DOHH2 (cell line): ENCODE results near the gene PHLDB2.

Experiments used
- H3F3A ChIP-seq: fragments of 200-600 bp; sonication (generic), shearing (Covaris generic); 2 replicates; pipeline ENCODE4 v1.6.0; 2016; ENCODE audit warnings: antibody characterized with exemption, mild to moderate bottlenecking; ENCODE audit not compliant: control insufficient read depth, insufficient read depth
- H3K27ac ChIP-seq: fragments of 200-600 bp; sonication (generic); 2 replicates; pipeline ENCODE4 v1.5.1; 2014; ENCODE audit warnings: low read depth, mild to moderate bottlenecking, low read length, moderate library complexity
- H3K27me3 ChIP-seq: fragments of 200-600 bp; sonication (generic); 2 replicates; pipeline ENCODE4 v1.6.1; 2014; ENCODE audit warnings: mild to moderate bottlenecking, low read length, mixed read lengths; ENCODE audit not compliant: control insufficient read depth
- H3K36me3 ChIP-seq: fragments of 200-600 bp; sonication (generic); 2 replicates; pipeline ENCODE4 v1.6.1; 2014; ENCODE audit warnings: mild to moderate bottlenecking, low read length, moderate library complexity, mixed read lengths; ENCODE audit not compliant: control insufficient read depth
- H3K4me1 ChIP-seq: fragments of 200-600 bp; sonication (generic); 2 replicates; pipeline ENCODE4 v1.6.1; 2014; ENCODE audit warnings: mild to moderate bottlenecking, low read length, mixed read lengths; ENCODE audit not compliant: control insufficient read depth
- H3K4me2 ChIP-seq: fragments of 200-600 bp; sonication (generic); 2 replicates; pipeline ENCODE4 v1.6.0; 2014; ENCODE audit warnings: mild to moderate bottlenecking, low read length, moderate library complexity
- H3K4me3 ChIP-seq: fragments of 200-600 bp; sonication (generic); 2 replicates; pipeline ENCODE4 v1.5.1; 2014; ENCODE audit warnings: mild to moderate bottlenecking, low read length, mixed read lengths
- H3K79me2 ChIP-seq: fragments of 200-600 bp; sonication (generic); 2 replicates; pipeline ENCODE4 v1.6.1; 2014; ENCODE audit warnings: mild to moderate bottlenecking, low read length, mixed read lengths; ENCODE audit not compliant: control insufficient read depth
- H3K9me2 ChIP-seq: fragments of 200-600 bp; sonication (generic); replicated peaks from 2 replicates; pipeline ENCODE4 v1.6.1; 2014; ENCODE audit warnings: mild to moderate bottlenecking, low read length, mixed read lengths; ENCODE audit not compliant: control insufficient read depth
- H3K9me3 ChIP-seq: fragments of 200-600 bp; sonication (generic); 2 replicates; pipeline ENCODE4 v1.6.1; 2014; ENCODE audit warnings: antibody characterized with exemption, low read length, mixed read lengths; ENCODE audit not compliant: control insufficient read depth, insufficient read depth
- H4K20me1 ChIP-seq: fragments of 200-600 bp; sonication (generic); 2 replicates; pipeline ENCODE4 v1.6.0; 2014; ENCODE audit warnings: low read depth, mild to moderate bottlenecking, antibody characterized with exemption, low read length, moderate library complexity; ENCODE audit not compliant: control insufficient read depth, insufficient read depth
- EZH2phosphoT487 ChIP-seq: fragments of 200-600 bp; sonication (generic); IDR thresholded peaks from 2 replicates; pipeline ENCODE4 v1.6.1; 2017; ENCODE audit warnings: borderline replicate concordance, mild to moderate bottlenecking, antibody characterized with exemption, low read length, moderate library complexity, mixed read lengths
- TF ChIP-seq, protein P1 (sequence below): fragments of 200-600 bp; sonication (generic); IDR thresholded peaks from one replicate; pipeline ENCODE4 v1.5.1; 2014; ENCODE audit warnings: antibody characterized with exemption, mild to moderate bottlenecking, low read depth, low read length; ENCODE audit not compliant: poor library complexity, severe bottlenecking

The PHLDB2 gene

GRCh38 chr3:111967068-111967467, 108.0 kb downstream of the PHLDB2 start:
- H3K4me2 ChIP-seq, result peak overlapping the region; percentile 54; the same call in 1 of the 2 replicates
- H3K27ac ChIP-seq, result no peak overlapping the region

GRCh38 chr3:111967651-111968274, 108.7 kb downstream of the PHLDB2 start:
- H3K27ac ChIP-seq, result no peak overlapping the region
- H3K36me3 ChIP-seq, result no peaks in the 10 kb centered on the region
- H3K79me2 ChIP-seq, result no peaks in the 10 kb centered on the region
- peaks cover 24% of the 10 kb centered on the region for H3K27me3 ChIP-seq
- H3K4me1 ChIP-seq, result peaks cover 8% of the 10 kb centered on the region
- TF ChIP-seq EZH2phosphoT487, result no peak
- TF ChIP-seq, protein P1, sequence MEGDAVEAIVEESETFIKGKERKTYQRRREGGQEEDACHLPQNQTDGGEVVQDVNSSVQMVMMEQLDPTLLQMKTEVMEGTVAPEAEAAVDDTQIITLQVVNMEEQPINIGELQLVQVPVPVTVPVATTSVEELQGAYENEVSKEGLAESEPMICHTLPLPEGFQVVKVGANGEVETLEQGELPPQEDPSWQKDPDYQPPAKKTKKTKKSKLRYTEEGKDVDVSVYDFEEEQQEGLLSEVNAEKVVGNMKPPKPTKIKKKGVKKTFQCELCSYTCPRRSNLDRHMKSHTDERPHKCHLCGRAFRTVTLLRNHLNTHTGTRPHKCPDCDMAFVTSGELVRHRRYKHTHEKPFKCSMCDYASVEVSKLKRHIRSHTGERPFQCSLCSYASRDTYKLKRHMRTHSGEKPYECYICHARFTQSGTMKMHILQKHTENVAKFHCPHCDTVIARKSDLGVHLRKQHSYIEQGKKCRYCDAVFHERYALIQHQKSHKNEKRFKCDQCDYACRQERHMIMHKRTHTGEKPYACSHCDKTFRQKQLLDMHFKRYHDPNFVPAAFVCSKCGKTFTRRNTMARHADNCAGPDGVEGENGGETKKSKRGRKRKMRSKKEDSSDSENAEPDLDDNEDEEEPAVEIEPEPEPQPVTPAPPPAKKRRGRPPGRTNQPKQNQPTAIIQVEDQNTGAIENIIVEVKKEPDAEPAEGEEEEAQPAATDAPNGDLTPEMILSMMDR, result peak; percentile 92
- 0 out of 2 replicates have a peak overlapping the region, but pooled peaks have one; percentile 37 for H3K4me3 ChIP-seq
- no peaks in the 10 kb centered on the region for H3K9me3 ChIP-seq
- H4K20me1 ChIP-seq, result no peaks in the 10 kb centered on the region
- H3F3A ChIP-seq, result no peaks in the 10 kb centered on the region
- H3K4me2 ChIP-seq, result peak overlapping the region; percentile 54
- H3K9me2 ChIP-seq, result no peaks in the 10 kb centered on the region

More at GRCh38 chr3:111967068-111967467, 108.0 kb downstream of the PHLDB2 start:
- Histone ChIP-seq H3K4me1 (peaks cover 8% of the 10 kb centered on the region), H3F3A (no peaks in the 10 kb centered on the region), H3K36me3 (no peaks in the 10 kb centered on the region), H3K9me2 (no peaks in the 10 kb centered on the region), H3K79me2 (no peaks in the 10 kb centered on the region), H3K9me3 (no peaks in the 10 kb centered on the region), H4K20me1 (no peaks in the 10 kb centered on the region), H3K27me3 (peaks cover 22% of the 10 kb centered on the region), H3K4me3 (no peak overlapping the region)
- no peak for TF ChIP-seq EZH2phosphoT487

DNA sequence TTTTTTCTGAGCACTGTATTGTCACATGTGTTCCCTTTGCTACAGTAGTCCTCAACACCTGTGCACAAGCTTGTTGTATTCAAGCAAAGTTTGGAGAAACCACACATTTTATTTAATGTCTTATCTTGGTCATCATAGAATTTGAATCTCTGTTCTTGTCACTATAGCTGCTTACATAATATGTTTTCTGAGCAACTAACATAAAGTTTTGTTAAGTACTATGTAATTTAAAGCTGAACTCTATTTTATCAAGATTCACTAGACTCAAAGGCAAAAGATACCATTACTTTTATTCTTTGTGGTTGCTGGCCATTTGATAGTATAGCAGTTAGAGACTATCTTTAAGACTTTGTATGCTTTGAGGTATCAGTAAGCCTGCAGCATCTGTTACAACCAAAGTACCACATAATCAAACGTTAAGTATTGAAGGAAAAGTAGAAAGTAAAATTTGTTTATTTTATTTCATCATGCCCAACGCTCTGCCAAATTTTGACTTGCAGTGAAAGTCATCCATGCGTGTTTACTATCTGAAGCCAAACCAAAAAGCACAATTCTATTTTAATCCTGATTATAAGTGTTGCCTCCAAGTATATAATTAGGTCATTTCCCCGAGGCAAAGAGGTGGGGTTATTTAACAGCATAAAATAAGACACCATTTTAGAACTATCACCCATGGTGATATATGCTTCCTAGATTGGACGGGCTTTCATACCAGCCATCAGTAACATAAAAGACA, 109.4 kb downstream of the PHLDB2 start:
- no peaks in the 10 kb centered on the region for H3K79me2 ChIP-seq
- H3K27me3 ChIP-seq, result peaks cover 26% of the 10 kb centered on the region
- H3K36me3 ChIP-seq, result no peaks in the 10 kb centered on the region
- H3K9me3 ChIP-seq, result no peaks in the 10 kb centered on the region
- H3F3A ChIP-seq, result no peaks in the 10 kb centered on the region
- H3K4me1 ChIP-seq, result peaks cover 8% of the 10 kb centered on the region
- no peaks in the 10 kb centered on the region for H4K20me1 ChIP-seq
- H3K27ac ChIP-seq, result no peak overlapping the region
- H3K9me2 ChIP-seq, result no peaks in the 10 kb centered on the region
- TF ChIP-seq, protein P1, result no peak
- no peak for TF ChIP-seq EZH2phosphoT487
- no peak overlapping the region for H3K4me3 ChIP-seq
- H3K4me2 ChIP-seq, result no peak overlapping the region

- no peaks in the 10 kb centered on the region for H3K9me3 ChIP-seq
- H3K9me2 ChIP-seq, result no peaks in the 10 kb centered on the region
- H3F3A ChIP-seq, result no peaks in the 10 kb centered on the region
- no peak overlapping the region for H3K4me3 ChIP-seq
- H3K27ac ChIP-seq, result no peak overlapping the region
- no peak overlapping the region for H3K4me2 ChIP-seq
- H3K4me1 ChIP-seq, result peaks cover 8% of the 10 kb centered on the region
- no peaks in the 10 kb centered on the region for H3K79me2 ChIP-seq
- TF ChIP-seq, protein P1, result no peak
- TF ChIP-seq EZH2phosphoT487, result no peak
- H3K36me3 ChIP-seq, result no peaks in the 10 kb centered on the region
- H4K20me1 ChIP-seq, result no peaks in the 10 kb centered on the region
- peaks cover 37% of the 10 kb centered on the region for H3K27me3 ChIP-seq
Measured at GRCh38 chr3:111970376-111970775, 111.3 kb downstream of the PHLDB2 start.
